Caco-2 (cell line): ENCODE results near the gene KIAA1614. TPM values are rescaled to one million over a fixed set of nuclear protein-coding genes. Genes with fewer than 3 reads are reported as not detected.

Experiments
- BruUV-seq: library from RNA; stranded (reverse); fragments of 400-500 nt; replicated peaks from 2 replicates; lab custom pipeline; 2021; lab: Mats Ljungman, UMichigan
- CTCF ChIA-PET: fragments of 300-600 bp; sonication (Branson Sonifier 250); formaldehyde crosslinking; loops from one replicate; lab custom pipeline; 2022; ENCODE audit warnings: antibody characterized with exemption; lab: Charles Lee
- POLR2A ChIA-PET: fragments of 300-600 bp; sonication (Branson Sonifier 250); formaldehyde crosslinking; loops from one replicate; lab custom pipeline; 2022; ENCODE audit warnings: antibody characterized with exemption; lab: Charles Lee
- DNase-seq, 2 experiments: peaks; one replicate each; pipeline versions ENCODE4 v3.0.0 to v3.0.0-alpha.2; 2020 to 2022
- H3K27me3 ChIP-seq: replicated peaks from 2 replicates; pipeline ENCODE4 v1.6.0; 2011; ENCODE audit warnings: low read length; ENCODE audit not compliant: control insufficient read depth, insufficient read depth
- H3K36me3 ChIP-seq: 2 replicates; pipeline ENCODE4 v1.5.1; 2011; ENCODE audit warnings: low read length; ENCODE audit not compliant: control insufficient read depth, insufficient read depth
- H3K4me1 ChIP-seq: fragments of 250-450 bp; sonication (Bioruptor Pico); 2 replicates; pipeline ENCODE4 v1.5.1; 2020; ENCODE audit warnings: mild to moderate bottlenecking
- H3K4me3 ChIP-seq: 2 replicates; pipeline ENCODE4 v1.5.1; 2011; ENCODE audit warnings: low read depth, mild to moderate bottlenecking, control low read depth, low read length
- H3K9me3 ChIP-seq: fragments of 250-450 bp; sonication (Bioruptor Pico); 2 replicates; pipeline ENCODE4 v1.5.1; 2020; ENCODE audit warnings: mild to moderate bottlenecking, moderate library complexity
- H3K27ac Mint-ChIP-seq: one replicate; pipeline ENCODE4 v1.8.0; 2022; ENCODE audit warnings: mixed read lengths; ENCODE audit not compliant: unreplicated experiment
- H3K27me3 Mint-ChIP-seq: one replicate; pipeline ENCODE4 v1.8.0; 2022; ENCODE audit warnings: mixed read lengths; ENCODE audit not compliant: insufficient read depth, unreplicated experiment
- H3K36me3 Mint-ChIP-seq: one replicate; pipeline ENCODE4 v1.8.0; 2022; ENCODE audit warnings: mild to moderate bottlenecking, mixed read lengths; ENCODE audit not compliant: insufficient read depth, unreplicated experiment
- H3K4me1 Mint-ChIP-seq: one replicate; pipeline ENCODE4 v1.8.0; 2022; ENCODE audit warnings: low read depth, mixed read lengths; ENCODE audit not compliant: unreplicated experiment
- H3K4me3 Mint-ChIP-seq: one replicate; pipeline ENCODE4 v1.8.0; 2022; ENCODE audit warnings: mild to moderate bottlenecking, moderate library complexity, mixed read lengths; ENCODE audit not compliant: unreplicated experiment
- H3K9me3 Mint-ChIP-seq: one replicate; pipeline ENCODE4 v1.8.0; 2022; ENCODE audit warnings: mixed read lengths; ENCODE audit not compliant: unreplicated experiment
- CTCF ChIP-seq, 2 experiments: fragments of 200-600 bp in 1 of 2; IDR thresholded peaks; 1 replicate in 1 of 2; 2 replicates in 1 of 2; pipeline versions ENCODE4 v1.5.1 to v1.8.0; 2011 to 2022; ENCODE audit warnings: antibody characterized with exemption in 1 of 2, control low read depth in 1 of 2, inconsistent platforms in 1 of 2, low read depth in 1 of 2, low read length in 1 of 2, mild to moderate bottlenecking in 1 of 2, moderate library complexity in 1 of 2; ENCODE audit not compliant: insufficient read depth in 1 of 2, severe bottlenecking in 1 of 2, unreplicated experiment in 1 of 2
- intact Hi-C: fragments of 100-400 bp; cut with micrococcal nuclease; formaldehyde crosslinking; loops from one replicate; pipeline ENCODE4 v1.10.0; 2022; ENCODE audit not compliant: unreplicated experiment
- total RNA-seq: library from RNA; stranded (reverse); gene quantifications from 2 replicates; pipeline ENCODE4 v1.2.3, GENCODE V29; 2022

Gene KIAA1614
- total RNA-seq, 1 experiment from 2014 or later = 0.29 TPM

GRCh38 chr1:180941518-180942275 is 29.0 kb downstream of the KIAA1614 start:
- no peaks in the 10 kb centered on the region for H3K36me3 Mint-ChIP-seq
- no peak for DNase-seq
- intact Hi-C loops = no loop called here
- no peak overlapping the region for H3K4me3 Mint-ChIP-seq
- ChIA-PET POLR2A (interaction anchor here (0.6 kb wide), 1 partner anchor 59 kb away, joined by 4 read pairs; no protein-coding TSS in a partner anchor), CTCF (no interaction called here)
- no peak overlapping the region for H3K27ac Mint-ChIP-seq
- peaks cover 3% of the 10 kb centered on the region for H3K9me3 Mint-ChIP-seq
- Histone ChIP-seq H3K36me3 (no peaks in the 10 kb centered on the region), H3K4me3 (no peak overlapping the region), H3K9me3 (no peaks in the 10 kb centered on the region), H3K4me1 (no peaks in the 10 kb centered on the region), H3K27me3 (no peaks in the 10 kb centered on the region)
- no peaks in the 10 kb centered on the region for H3K27me3 Mint-ChIP-seq
- H3K4me1 Mint-ChIP-seq = no peaks in the 10 kb centered on the region
- BruUV-seq = no TSS peak
- TF ChIP-seq CTCF (IDR thresholded peaks at IDR 0.05; ENCODE audit: insufficient read depth in 1 of 2, low read depth in 1 of 2, low read length in 1 of 2, severe bottlenecking in 1 of 2, unreplicated experiment in 1 of 2) = no peak

GRCh38 chr1:180945151-180945550 is 32.5 kb downstream of the KIAA1614 start:
- H3K4me3 ChIP-seq = no peak overlapping the region
- no peaks in the 10 kb centered on the region for H3K36me3 ChIP-seq
- no peaks in the 10 kb centered on the region for H3K27me3 ChIP-seq
- H3K4me3 Mint-ChIP-seq = no peak overlapping the region
- intact Hi-C loops = loop anchor here (2.0 kb wide), 2 partner anchors 198 to 222 kb away; no protein-coding TSS in a partner anchor
- ChIA-PET CTCF (interaction anchor here (1.5 kb wide), 1 partner anchor 9 kb away, joined by 3 read pairs; no protein-coding TSS in a partner anchor), POLR2A (no interaction called here)
- no peak overlapping the region for H3K27ac Mint-ChIP-seq
- BruUV-seq = no TSS peak
- no peaks in the 10 kb centered on the region for H3K4me1 Mint-ChIP-seq
- no peaks in the 10 kb centered on the region for H3K4me1 ChIP-seq
- H3K36me3 Mint-ChIP-seq = no peaks in the 10 kb centered on the region
- peaks cover 10% of the 10 kb centered on the region for H3K9me3 Mint-ChIP-seq
- no peak for DNase-seq
- H3K27me3 Mint-ChIP-seq = no peaks in the 10 kb centered on the region
- H3K9me3 ChIP-seq = no peaks in the 10 kb centered on the region
- TF ChIP-seq CTCF (IDR thresholded peaks at IDR 0.05; ENCODE audit: insufficient read depth in 1 of 2, low read depth in 1 of 2, low read length in 1 of 2, severe bottlenecking in 1 of 2, unreplicated experiment in 1 of 2) = no peak

- no peak for TF ChIP-seq CTCF (IDR thresholded peaks at IDR 0.05; ENCODE audit: insufficient read depth in 1 of 2, low read depth in 1 of 2, low read length in 1 of 2, severe bottlenecking in 1 of 2, unreplicated experiment in 1 of 2)
- Mint-ChIP-seq H3K4me1 (no peaks in the 10 kb centered on the region), H3K9me3 (peaks cover 10% of the 10 kb centered on the region), H3K27me3 (no peaks in the 10 kb centered on the region), H3K36me3 (no peaks in the 10 kb centered on the region), H3K27ac (no peak overlapping the region), H3K4me3 (no peak overlapping the region)
- Histone ChIP-seq H3K9me3 (no peaks in the 10 kb centered on the region), H3K36me3 (no peaks in the 10 kb centered on the region), H3K27me3 (no peaks in the 10 kb centered on the region), H3K4me3 (no peak overlapping the region), H3K4me1 (no peaks in the 10 kb centered on the region)
- intact Hi-C loops = loop anchor here (2.0 kb wide), 2 partner anchors 197 to 221 kb away; no protein-coding TSS in a partner anchor
- ChIA-PET POLR2A (no interaction called here), CTCF (interaction anchor here (0.6 to 1.5 kb wide), 2 partner anchors 9 to 52 kb away, joined by 3 read pairs; no protein-coding TSS in a partner anchor)
- DNase-seq = no peak
- BruUV-seq = no TSS peak
These were observed 32.9 kb downstream of the KIAA1614 start for GRCh38 chr1:180945551-180945950.
